UCSD-AML1 (cell line): Measurements from ENCODE around the gene POLD2.
A peak's percentile ranks its signal among the peaks of the same experiment; 100 is the strongest.
"Not testable (repeated sequence)": the region's sequence is repeated elsewhere in the genome, so short reads cannot be mapped to it uniquely, and the experiment has no call there.

Experiments
- DNase-seq: peaks from one replicate; lab custom pipeline; 2025; ENCODE audit not compliant: unreplicated experiment; lab: John Stamatoyannopoulos, UW

Gene POLD2

GRCh38 chr7:44123190-44124003 lies at the start of gene POLD2:
POLD2 (minus strand) TSS chr7:44123548; CDS start chr7:44122053, 1,495 bp downstream.
- peak; percentile 90 for DNase-seq

- no peak for DNase-seq
Measured at GRCh38 chr7:44172803-44173424, 49.6 kb upstream of the POLD2 start.

GRCh38 chr7:44172352-44172751 lies 49.0 kb upstream of the POLD2 start:
- no peak for DNase-seq

GRCh38 chr7:44171901-44172300 lies 48.6 kb upstream of the POLD2 start:
- DNase-seq, result not testable (repeated sequence)

GRCh38 chr7:44167920-44168319 lies 44.6 kb upstream of the POLD2 start:
- no peak for DNase-seq

GRCh38 chr7:44163591-44163990 lies 40.2 kb upstream of the POLD2 start:
- DNase-seq, result no peak

GRCh38 chr7:44162785-44163395 lies 39.5 kb upstream of the POLD2 start:
- DNase-seq, result no peak

GRCh38 chr7:44162179-44162578 lies 38.8 kb upstream of the POLD2 start:
- no peak for DNase-seq

GRCh38 chr7:44161371-44161770 lies 38.0 kb upstream of the POLD2 start:
- DNase-seq, result no peak

GRCh38 chr7:44159824-44160630 lies 36.7 kb upstream of the POLD2 start:
- no peak for DNase-seq

- no peak for DNase-seq
Measured at GRCh38 chr7:44158873-44159631, 35.7 kb upstream of the POLD2 start.

GRCh38 chr7:44158096-44158872 lies 34.9 kb upstream of the POLD2 start:
- no peak for DNase-seq

- no peak for DNase-seq
Measured at GRCh38 chr7:44157116-44158080, 34.0 kb upstream of the POLD2 start.

GRCh38 chr7:44156453-44157010 lies 33.2 kb upstream of the POLD2 start:
- DNase-seq, result no peak

GRCh38 chr7:44155191-44156185 lies 32.1 kb upstream of the POLD2 start:
- DNase-seq, result no peak

GRCh38 chr7:44154703-44155102 lies 31.4 kb upstream of the POLD2 start:
- no peak for DNase-seq

GRCh38 chr7:44153948-44154335 lies 30.6 kb upstream of the POLD2 start:
- no peak for DNase-seq
